Neural crest cell (in vitro differentiated cells): ENCODE measurements around the gene GTF2I. TPM values are rescaled to one million over a fixed set of nuclear protein-coding genes. Genes with fewer than 3 reads are reported as not detected.

ENCODE experiments used
- DNase-seq: peaks from one replicate; pipeline ENCODE4 v3.0.0; 2021; ENCODE audit warnings: low read depth, mixed read lengths, low spot score
- H3K27ac Mint-ChIP-seq: one replicate; pipeline ENCODE4 v1.8.0; 2021; ENCODE audit warnings: mild to moderate bottlenecking, mixed read lengths; ENCODE audit not compliant: unreplicated experiment
- H3K27me3 Mint-ChIP-seq: 2 replicates; pipeline ENCODE4 v1.8.0; 2021; ENCODE audit warnings: low read depth, mild to moderate bottlenecking, mixed read lengths
- H3K36me3 Mint-ChIP-seq: 2 replicates; pipeline ENCODE4 v1.8.0; 2021; ENCODE audit warnings: low read depth, mild to moderate bottlenecking, mixed read lengths
- H3K4me1 Mint-ChIP-seq: 2 replicates; pipeline ENCODE4 v1.8.0; 2021; ENCODE audit warnings: mixed read lengths
- H3K4me3 Mint-ChIP-seq: one replicate; pipeline ENCODE4 v1.8.0; 2021; ENCODE audit warnings: mild to moderate bottlenecking, mixed read lengths
- H3K9me3 Mint-ChIP-seq: 2 replicates; pipeline ENCODE4 v1.8.0; 2021; ENCODE audit warnings: mixed read lengths
- CTCF ChIP-seq: fragments of 200-600 bp; sonication (generic); conservative IDR thresholded peaks from 2 replicates; pipeline ENCODE4 v1.5.0; 2021; ENCODE audit warnings: antibody characterized with exemption, mild to moderate bottlenecking
- long read RNA-seq: library from polyadenylated mRNA; unstranded; transcript quantifications from one replicate; pipeline ENCODE4 v2.0.0, GENCODE V29; 2020
- total RNA-seq: library from RNA; stranded (reverse); gene quantifications from 2 replicates; pipeline ENCODE4 v1.2.1, GENCODE V29; 2021

The GTF2I gene
- total RNA-seq: 381 and 396 TPM in 2 replicates
- long read RNA-seq, full-length matches to known transcripts: 7 of 139 reads
- long read RNA-seq, partial matches to known transcripts: 118 of 139 reads
- long read RNA-seq, other reads (novel, unspliced or antisense): 14 of 139 reads

GRCh38 chr7:74657692-74658177, at the start of gene GTF2I:
Gene GTF2I (plus strand): TSS chr7:74657718. CDS start chr7:74689129, 31,411 bp downstream.
- Mint-ChIP-seq H3K27me3 (no peaks in the 10 kb centered on the region), H3K36me3 (peaks cover 7% of the 10 kb centered on the region), H3K4me3 (peak within 1 kb of the TSS; percentile 97), H3K27ac (peak within 1 kb of the TSS; percentile 98), H3K9me3 (no peaks in the 10 kb centered on the region), H3K4me1 (peaks cover 49% of the 10 kb centered on the region)
- peak; percentile 3 for TF ChIP-seq CTCF
- no peak for DNase-seq

GRCh38 chr7:74612015-74612829, 45.3 kb upstream of the GTF2I start:
- Mint-ChIP-seq H3K27me3 (no peaks in the 10 kb centered on the region), H3K36me3 (no peaks in the 10 kb centered on the region), H3K4me1 (peaks cover 23% of the 10 kb centered on the region), H3K27ac (peak overlapping the region; percentile 51), H3K9me3 (no peaks in the 10 kb centered on the region), H3K4me3 (no peak overlapping the region)
- peak; percentile 16 for DNase-seq
- TF ChIP-seq CTCF: no peak

- no peaks in the 10 kb centered on the region for H3K36me3 Mint-ChIP-seq
- H3K4me1 Mint-ChIP-seq: peaks cover 27% of the 10 kb centered on the region
- H3K27me3 Mint-ChIP-seq: no peaks in the 10 kb centered on the region
- no peaks in the 10 kb centered on the region for H3K9me3 Mint-ChIP-seq
- H3K27ac Mint-ChIP-seq: no peak overlapping the region
- H3K4me3 Mint-ChIP-seq: no peak overlapping the region
- DNase-seq: no peak
- no peak for TF ChIP-seq CTCF
Observed at GRCh38 chr7:74615933-74616780, 41.4 kb upstream of the GTF2I start.

GRCh38 chr7:74617180-74617744, 40.3 kb upstream of the GTF2I start:
- Mint-ChIP-seq H3K4me3 (no peak overlapping the region), H3K4me1 (peaks cover 24% of the 10 kb centered on the region), H3K27ac (peak overlapping the region; percentile 63), H3K9me3 (no peaks in the 10 kb centered on the region), H3K27me3 (no peaks in the 10 kb centered on the region), H3K36me3 (no peaks in the 10 kb centered on the region)
- TF ChIP-seq CTCF: no peak
- DNase-seq: no peak

- peaks cover 17% of the 10 kb centered on the region for H3K4me1 Mint-ChIP-seq
- H3K27me3 Mint-ChIP-seq: no peaks in the 10 kb centered on the region
- DNase-seq: no peak
- no peak overlapping the region for H3K27ac Mint-ChIP-seq
- no peak overlapping the region for H3K4me3 Mint-ChIP-seq
- no peaks in the 10 kb centered on the region for H3K9me3 Mint-ChIP-seq
- TF ChIP-seq CTCF: no peak
- H3K36me3 Mint-ChIP-seq: no peaks in the 10 kb centered on the region
Observed at GRCh38 chr7:74619235-74619860, 38.2 kb upstream of the GTF2I start.
